Loucy (cell line): ENCODE results near the gene WDR11.

Experiments
- CTCF ChIP-seq: fragments of 200-600 bp; sonication (generic); conservative IDR thresholded peaks from 2 replicates; pipeline ENCODE4 v1.5.1; 2014; ENCODE audit warnings: mild to moderate bottlenecking, antibody characterized with exemption, low read length
- EZH2phosphoT487 ChIP-seq: fragments of 200-600 bp; IDR thresholded peaks from 2 replicates; pipeline ENCODE4 v1.6.1; 2018; ENCODE audit warnings: antibody characterized with exemption, mild to moderate bottlenecking, moderate library complexity, borderline replicate concordance

GRCh38 chr10:120897343-120897742 is 46.2 kb downstream of the WDR11 start:
- TF ChIP-seq CTCF (no peak), EZH2phosphoT487 (no peak)
